ENCODE measurements around the gene REC8.

REC8 gene

DNA sequence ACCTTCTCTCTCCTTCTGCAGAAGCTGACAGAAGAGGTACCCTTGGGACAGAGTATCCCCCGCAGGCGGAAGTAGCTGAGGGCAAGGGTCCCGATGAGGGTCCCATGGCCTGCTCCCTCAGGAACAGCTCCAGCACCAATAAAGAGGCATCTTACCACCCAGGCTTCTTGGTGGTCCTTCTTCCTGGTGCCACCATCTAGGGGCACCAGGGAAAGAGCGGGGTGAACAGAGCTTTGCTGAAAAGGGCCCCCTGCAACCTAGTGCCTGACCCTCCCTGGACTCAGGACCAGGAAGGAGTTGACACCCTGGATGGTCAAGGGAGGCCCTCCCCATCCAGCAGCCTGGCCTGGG lies 11.4 kb upstream of the REC8 start:
- no peak for DNase-seq

DNA sequence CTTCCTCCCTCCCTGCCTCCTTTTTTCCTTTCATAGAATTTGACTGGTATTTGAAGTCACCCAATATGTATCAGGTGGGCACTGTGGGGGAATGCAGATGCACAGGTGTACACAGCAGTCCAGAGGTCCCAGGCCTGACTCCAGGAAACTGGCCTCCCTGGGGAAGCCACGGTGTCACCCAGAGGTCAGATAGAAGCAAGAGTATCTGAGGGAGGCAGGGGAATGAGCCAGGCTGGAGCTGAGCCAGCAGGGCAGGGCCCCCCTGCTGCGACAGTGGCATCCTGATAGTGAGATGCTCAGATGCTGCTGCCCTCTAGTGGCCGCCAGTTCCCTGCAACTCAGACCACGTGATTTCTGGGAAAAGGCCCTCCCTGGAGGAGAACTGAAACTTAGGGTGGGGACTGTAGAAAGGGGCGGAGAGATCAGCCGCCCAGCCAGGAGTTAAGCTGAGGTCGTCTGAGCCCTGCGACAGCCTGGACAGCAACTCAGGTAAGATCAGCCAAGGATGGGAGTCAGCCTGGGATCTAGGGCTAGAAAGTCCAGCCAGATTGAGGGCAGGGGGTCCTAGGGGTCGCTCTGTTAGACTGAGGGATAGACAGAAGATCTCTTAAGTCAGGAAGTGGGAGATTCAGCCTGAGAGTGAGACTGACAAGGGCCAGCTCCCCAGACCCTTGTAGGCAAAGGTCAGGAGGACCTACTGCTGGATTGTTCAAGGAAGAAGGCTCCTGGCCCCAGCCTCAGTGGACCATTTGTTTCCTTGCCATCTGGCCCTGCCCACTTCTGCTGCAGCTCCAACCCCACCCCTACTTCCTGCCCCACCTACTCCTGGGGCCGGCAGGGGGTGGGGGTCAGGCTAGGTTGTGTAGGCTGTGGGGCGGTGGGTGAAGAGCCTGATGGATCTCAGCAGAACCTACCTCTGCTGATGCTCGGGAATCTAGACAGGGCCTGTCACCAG lies 10.8 kb upstream of the REC8 start, which contains the start of gene IRF9:
Gene IRF9 (plus strand): TSS at position 416 of the 955 bp plus-strand sequence. CDS start 880 bp downstream, outside the sequence.
- DNase-seq, result peak; percentile 95

DNA sequence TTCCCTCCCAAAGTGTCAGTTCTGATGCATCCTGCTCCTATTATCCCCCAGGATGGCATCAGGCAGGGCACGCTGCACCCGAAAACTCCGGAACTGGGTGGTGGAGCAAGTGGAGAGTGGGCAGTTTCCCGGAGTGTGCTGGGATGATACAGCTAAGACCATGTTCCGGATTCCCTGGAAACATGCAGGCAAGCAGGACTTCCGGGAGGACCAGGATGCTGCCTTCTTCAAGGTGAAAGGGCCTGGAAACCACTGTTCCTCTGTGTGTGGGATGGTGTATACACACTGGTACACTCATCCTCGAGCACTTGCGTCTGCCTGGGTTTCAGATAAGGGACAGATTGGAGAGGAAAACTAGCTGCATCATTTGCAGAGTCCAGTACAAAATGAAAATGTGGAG lies 9.8 kb upstream of the REC8 start:
- DNase-seq, result no peak

DNA sequence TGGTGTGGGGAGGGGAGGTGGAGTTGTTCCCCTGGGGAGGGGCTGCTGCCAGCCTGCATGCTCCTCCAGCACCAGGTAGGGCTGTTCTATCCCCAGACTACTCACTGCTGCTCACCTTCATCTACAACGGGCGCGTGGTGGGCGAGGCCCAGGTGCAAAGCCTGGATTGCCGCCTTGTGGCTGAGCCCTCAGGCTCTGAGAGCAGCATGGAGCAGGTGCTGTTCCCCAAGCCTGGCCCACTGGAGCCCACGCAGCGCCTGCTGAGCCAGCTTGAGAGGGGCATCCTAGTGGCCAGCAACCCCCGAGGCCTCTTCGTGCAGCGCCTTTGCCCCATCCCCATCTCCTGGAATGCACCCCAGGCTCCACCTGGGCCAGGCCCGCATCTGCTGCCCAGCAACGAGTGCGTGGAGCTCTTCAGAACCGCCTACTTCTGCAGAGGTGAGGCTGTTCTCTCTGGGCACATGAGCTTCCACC lies 7.3 kb upstream of the REC8 start:
- DNase-seq, result no peak

DNA sequence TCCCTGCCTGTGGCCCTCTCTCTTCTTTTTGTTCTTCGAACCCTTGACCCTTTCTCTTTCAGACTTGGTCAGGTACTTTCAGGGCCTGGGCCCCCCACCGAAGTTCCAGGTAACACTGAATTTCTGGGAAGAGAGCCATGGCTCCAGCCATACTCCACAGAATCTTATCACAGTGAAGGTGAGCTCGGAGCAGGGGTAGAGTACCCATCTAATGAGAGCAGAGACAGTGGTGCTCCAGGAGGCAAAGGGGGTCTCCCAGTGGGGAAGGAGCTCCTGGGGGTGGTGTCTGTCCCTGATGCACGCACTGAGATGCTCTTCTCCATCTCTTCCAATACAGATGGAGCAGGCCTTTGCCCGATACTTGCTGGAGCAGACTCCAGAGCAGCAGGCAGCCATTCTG lies 6.1 kb upstream of the REC8 start:
- no peak for DNase-seq

DNA sequence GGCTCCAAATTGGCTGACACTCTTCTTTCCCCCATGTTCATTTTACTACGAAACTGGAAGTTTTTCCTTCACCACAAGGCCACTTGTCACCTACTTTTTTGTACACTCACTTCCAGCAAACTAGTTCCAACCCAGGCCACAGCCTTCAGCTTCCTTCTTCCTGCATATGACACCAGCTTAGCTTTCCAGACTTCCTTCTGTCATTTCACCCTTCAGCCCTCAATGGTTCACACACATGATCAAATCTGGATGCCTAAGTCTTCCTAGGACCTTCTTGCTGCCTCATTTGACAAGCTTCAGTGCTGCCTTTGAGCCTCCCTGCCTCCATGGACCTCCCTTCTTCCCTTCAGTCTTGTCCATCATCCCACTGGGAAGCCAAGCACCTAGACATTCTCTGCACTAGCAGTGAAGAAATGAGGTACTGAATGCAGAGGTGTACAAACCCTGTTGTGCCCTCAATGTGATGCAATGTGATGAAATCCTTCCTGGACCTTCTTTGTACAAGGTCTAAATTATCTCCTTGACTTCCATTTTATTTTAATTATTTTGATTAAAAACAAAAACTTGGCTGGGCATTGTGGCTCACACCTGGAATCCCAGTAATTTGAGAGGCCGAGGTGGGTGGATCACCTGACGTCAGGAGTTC lies 4.3 kb upstream of the REC8 start:
- no peak for DNase-seq

DNA sequence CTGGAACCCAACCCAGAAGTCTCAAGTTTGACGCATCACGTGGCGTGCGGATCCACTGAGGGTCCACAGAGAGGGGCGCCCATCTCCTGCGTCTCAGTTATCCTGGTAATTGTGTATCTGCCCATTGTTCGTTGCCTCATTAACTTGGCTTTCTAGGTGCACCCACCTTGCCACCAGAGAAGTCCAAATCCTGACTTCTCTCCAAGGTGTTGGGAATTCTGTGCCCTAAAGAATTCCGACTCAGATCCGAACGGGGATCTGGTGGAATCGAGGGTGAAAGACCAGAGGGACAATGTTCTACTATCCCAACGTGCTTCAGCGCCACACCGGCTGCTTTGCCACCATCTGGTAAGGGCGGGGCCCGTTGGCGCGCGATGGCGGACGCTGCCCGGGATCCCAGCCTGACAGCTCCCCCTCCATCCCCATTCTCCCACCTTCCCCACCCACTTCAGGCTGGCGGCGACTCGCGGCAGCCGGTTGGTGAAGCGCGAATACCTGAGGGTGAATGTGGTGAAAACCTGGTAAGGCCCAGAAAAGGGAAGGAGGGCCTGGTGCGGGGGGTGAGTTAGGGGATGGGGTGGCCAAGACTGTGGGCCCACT lies 481 bp downstream of the REC8 start:
- DNase-seq, result no peak

DNA sequence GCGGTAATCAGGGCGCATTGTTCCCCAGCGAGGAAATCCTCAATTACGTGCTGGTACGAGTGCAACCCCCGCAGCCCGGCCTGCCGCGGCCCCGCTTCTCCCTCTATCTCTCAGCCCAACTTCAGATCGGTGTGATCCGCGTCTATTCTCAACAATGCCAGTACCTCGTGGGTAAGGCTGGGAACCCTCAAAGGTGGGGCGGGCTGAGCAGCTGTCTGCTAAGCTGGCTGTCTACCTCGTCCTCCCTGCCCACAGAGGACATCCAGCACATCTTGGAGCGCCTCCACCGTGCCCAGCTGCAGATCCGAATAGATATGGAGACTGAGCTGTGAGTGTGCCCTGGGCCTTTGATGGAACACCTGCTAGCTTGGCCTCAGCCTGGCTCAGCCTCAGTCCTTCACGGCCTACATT lies 996 bp downstream of the REC8 start:
- DNase-seq, result no peak

DNA sequence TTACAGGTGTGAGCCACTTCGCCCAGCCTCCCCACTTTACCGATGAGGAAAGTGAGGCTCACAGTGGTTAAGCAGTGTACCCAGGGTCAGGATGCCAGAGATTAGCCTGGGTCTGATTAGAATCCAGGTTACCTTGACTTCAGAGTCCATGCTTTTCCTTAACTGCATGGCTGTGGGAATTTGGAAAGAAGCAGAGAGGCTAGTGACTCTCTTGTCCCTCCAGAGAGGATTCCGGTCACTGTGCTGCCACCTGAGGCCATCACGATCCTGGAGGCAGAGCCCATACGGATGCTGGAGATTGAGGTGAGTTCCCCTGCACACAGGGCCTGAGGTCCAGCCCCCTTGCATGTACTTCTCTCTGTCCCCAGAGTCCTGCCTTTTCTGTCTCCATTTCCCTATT lies 4.7 kb downstream of the REC8 start:
- no peak for DNase-seq

DNA sequence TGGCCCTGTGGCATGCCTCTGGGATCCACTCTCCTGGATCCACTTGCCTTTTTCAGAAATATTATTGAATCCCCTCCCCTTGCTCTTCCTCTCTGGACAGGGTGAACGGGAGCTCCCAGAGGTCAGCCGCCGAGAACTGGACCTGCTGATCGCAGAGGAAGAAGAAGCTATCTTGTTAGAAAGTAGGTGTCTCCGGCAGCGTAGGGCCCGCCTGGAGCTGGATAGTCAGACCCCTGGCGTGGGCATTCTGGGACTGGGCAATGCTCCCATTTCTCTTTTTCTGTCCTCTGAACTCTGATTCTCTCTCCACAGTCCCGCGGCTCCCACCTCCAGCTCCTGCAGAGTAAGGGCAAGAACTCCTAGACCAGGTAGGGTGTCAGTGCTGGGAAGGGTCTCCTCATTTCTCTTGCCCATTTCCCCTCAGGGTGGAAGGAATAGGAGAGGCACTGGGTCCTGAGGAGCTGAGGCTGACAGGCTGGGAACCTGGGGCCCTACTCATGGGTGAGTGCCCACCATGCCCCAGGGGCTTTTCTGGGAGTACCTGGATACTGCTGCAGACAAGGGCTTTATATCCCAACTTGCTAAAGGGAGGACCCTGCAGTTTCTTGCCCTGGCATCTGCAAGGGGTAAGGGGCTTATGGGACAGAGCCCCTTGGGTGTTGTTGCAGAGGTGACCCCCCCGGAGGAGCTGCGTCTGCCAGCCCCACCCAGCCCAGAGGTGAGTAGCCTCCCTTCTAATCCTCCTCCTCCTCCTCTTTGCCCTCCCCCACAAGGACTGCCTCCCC lies 5.4 kb downstream of the REC8 start:
- DNase-seq, result no peak

DNA sequence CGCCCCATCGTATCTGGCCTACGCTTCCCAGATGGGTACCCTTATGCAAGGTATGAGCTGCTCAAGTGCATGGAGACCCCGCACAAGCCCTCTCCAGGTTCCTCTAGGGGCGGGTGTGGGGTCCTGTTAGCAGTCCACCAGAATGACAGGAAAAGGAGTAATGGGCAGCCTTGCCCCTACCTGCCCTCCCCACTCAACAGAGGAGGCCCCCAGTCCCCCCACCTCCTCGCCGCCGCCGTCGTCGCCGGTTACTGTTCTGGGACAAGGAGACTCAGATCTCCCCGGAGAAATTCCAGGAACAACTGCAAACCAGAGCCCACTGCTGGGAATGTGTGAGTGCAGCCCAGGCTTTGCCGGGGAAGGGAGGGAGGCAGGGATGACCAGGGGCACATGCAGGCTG lies 6.0 kb downstream of the REC8 start:
- DNase-seq, result no peak

DNA sequence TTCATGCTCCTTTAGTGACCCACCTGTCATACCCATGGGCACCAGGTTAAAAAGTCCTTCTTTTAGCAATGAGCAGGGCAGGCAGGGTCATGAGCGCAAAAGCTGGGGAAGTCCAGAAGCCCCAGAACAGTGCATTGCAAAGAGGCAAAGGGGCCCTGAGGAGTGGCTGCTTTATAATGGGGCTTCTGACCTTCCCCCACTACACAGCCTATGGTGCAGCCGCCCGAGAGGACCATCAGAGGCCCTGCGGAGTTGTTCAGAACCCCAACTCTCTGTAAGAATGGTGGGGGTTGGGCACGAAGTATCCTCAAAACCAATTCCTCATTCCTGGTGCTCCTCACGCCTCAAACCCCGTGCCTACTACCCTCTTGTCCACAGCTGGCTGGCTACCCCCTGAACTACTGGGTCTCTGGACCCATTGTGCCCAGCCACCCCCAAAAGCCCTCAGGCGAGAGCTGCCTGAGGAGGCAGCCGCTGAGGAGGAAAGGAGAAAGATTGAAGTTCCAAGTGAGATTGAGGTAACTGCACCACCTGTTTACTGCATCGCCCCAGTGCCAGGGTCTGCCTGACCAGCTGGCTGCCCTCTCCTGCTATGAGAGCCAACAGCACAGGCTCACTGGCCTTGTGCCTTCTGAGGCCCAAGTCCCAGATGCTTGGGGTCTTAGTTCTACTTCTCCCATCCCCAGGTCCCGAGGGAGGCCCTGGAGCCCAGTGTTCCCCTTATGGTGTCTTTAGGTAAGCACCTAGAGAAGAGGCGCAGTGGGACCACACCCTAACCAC lies 6.7 kb downstream of the REC8 start:
- no peak for DNase-seq

DNA sequence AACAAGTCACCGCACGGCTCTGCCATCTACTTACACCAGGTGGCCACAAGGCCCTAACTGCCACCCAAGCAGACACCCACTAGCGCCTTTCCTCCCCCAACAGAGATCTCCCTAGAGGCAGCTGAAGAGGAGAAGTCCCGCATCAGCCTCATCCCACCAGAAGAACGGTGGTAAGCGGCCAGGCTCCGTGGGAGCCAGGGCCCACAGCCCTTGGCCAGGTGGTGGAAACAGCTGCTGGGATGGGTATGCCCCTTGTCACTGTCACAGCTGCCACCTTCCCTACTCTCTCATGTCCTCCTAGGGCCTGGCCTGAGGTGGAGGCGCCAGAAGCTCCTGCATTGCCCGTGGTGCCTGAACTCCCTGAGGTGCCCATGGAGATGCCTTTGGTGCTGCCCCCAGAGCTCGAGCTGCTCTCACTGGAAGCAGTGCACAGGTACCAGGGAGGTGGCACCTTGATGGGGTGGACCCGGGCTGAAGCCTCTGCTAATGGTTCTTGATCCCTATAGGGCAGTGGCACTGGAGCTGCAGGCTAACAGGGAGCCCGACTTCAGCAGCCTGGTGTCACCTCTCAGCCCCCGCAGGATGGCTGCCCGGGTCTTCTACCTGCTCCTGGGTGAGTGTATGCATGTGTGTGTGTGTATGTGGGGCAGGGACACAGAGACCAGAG lies 7.5 kb downstream of the REC8 start:
- DNase-seq, result no peak

DNA sequence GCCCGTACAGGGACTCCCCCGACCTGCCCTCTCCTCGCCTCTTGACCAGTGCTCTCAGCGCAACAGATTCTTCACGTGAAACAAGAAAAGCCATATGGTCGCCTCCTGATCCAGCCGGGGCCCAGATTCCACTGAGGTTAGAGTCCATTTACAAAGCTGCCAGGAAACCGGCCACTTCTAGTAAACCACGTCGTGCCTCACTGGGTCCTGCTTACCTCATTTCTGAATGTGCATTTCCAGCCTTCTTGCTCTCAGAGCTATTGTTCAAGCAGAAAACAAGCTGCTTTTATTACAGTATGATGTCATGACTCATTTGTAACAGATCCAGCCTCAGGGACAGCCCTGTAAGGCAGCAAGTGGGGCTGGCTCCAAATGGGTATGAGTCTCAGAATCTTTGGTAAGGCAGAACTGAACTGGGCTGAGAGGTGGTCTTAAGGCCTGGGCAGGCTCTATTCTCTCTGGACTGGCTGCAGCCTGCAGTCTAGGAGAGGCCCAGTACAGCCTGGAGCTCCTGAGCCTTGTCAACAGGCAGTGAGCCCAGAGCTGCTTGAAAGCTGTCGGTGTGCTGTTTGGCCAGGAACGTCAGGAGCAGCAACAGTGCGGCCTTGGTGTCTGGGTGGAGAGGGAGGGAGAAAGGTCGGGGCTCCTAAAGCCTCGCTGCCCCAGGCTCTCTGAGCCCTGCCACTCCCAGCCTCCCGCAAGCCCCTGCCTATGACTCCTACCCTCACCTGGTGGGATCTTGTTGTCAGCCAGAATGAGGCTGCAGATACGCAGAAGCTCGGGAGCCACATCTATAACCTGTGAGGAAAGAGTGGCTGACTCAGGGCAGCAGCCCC lies 8.3 kb downstream of the REC8 start:
- DNase-seq, result peak; percentile 53

DNA sequence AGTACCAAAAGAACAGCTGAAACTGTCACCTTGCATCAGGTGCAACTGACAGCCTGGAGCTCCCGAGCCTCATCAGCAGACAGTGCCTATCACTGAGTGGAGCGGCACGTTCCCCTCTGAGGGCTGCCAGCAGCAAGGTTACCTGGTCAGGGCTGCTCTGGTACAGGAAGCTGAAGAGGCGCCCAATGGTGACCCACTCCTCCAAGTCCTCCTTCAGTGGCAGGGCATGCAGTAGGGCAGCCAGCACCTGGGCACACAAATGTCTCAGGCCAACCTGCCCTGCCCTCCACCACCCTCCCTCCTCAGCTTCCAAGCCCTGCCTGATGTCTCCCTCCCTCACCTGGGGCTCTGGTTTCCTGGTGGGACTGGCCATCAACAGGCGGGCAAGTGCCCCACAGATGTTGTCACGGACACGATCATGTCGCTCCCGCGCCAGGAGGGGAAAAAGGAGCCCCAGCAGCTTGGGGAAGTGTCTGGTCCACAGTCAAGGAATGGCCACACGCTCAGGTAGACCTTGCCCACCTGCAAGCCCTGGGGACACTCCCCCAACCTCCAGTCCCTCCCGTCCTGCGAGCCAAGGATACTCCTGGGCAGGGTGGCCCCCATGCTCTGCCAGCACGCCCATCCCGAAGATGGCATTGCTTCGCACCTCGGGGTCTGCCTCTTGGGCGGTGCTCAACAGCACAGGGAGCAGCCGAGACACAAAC lies 9.6 kb downstream of the REC8 start:
- no peak for DNase-seq

DNA sequence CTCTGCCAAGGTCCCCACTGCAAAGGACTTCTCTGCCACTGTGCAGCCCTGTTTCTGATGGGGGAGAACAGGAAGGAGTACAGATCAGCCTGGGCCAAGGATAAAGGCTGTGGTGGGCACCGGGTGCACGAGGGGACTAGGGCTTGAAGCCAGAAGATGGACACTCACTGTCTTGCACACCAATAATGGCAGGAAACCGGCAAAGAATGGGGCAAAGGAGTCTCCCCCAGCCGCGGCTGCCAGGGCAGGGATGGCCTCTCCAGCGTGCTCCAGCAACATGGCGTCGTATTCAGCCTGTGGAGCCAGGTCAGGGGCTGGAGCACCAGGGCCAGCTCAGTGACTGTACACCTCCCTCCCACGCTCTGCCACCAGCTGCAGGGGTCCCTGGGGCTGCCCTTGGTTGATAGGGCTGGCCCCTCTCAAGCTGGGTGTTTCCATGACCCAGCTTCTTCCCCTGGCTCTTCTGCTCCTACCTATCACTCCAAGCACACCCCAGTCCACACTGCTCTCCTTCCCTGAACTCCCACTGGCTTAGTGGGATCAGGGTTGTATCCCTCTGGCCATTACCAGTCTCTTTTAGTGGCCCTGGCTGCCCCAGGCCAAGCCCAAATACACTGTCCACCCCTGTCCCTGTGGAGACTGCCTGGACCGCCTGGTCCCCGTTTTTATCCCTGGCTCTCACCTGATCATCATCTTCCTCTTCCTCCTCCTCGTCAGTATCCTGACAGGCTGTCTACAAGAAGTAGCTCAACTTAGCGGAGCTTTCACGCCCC lies 10.4 kb downstream of the REC8 start:
- DNase-seq, result no peak

DNA sequence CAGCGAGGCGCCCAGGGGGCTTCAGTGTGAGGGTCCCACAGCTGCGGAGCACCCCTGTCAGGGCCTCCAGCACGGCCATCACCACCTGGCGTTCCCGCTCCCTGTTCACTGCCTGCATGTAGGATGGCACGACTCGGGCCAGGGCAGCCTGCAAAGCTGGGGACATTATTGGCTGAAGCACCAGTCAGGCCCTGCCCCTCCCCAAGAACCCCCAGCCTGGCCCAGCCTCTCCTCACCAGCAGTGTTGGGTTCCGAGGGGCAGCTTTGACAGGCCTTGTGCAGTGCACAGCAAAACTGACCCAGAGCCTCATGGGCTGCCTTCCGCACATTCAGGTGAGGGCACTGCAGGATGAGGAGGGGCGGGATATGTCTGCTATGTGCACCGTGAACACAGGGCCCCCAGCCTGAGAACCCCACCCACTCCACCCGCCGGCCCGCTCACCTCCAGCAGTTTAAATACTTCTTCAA lies 11.2 kb downstream of the REC8 start:
- DNase-seq, result no peak

DNA sequence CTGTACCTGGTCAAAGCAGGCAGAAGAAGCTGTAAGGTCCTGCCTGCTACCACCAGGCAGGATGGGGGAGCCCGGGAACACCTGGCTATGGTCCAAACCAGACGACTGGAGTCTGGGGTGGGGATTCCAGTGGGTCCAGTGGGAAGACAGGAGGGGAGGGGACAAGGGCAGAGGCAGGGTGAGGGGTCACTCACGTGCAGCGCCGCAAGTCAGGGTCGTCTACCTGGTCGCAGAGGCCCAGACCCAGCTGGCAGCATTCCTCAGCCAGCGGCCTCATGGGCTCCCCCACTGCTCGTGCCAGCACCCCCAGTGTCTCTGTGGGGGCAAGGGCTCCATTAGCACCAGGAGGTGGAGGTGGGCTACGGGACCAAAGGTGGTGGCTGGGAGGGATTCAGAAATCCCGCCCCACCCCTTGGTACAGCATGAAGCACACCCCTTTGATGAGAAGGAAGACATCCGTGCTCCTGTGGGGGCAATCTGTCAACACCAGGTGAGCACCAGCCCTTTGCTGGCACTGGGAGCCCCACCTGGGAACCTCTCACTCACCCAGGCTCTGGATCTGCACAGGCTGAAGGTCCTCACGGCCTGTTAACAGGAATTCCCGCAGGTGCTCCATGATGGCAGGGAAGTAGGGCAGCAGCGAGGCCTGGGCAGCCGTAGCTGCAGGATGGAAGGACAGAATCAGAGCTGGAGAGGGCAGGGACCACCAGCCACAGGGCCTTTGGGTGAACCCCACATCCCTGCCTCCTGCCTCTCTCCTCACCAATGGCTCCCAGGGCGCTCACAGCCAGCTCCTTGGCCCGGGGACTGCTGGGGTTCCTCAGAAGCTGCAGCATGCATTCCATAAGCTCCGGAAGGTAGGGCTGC lies 12.5 kb downstream of the REC8 start:
- DNase-seq, result no peak
